Measurements from ENCODE around the gene STK39.

DNA sequence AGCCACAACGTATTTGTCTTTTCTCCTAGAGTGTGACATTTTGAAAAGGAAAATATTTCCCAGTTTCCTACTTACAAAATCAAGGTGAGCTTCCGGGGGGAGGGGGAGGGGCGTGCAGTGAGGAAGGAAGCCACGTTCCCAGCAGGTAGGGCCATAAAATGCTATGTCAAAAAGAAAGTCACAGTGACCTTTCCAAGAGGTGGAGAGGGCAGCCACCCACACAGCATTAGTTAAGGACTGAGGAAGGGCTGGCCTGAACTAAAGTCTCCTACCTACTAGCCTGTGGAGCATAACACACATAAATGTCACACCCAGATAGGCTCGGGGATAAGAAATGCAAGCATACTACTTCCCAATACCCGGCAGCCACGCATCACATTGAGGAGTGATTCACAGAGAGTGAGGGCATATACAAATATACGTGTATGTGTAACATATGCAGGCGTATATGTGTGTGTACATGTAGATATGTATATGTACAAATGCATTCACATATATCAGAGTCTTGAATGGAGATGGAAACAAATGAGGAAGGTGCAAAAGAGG lies 191.1 kb downstream of the STK39 start:
- TF ChIP-seq, protein P1, sequence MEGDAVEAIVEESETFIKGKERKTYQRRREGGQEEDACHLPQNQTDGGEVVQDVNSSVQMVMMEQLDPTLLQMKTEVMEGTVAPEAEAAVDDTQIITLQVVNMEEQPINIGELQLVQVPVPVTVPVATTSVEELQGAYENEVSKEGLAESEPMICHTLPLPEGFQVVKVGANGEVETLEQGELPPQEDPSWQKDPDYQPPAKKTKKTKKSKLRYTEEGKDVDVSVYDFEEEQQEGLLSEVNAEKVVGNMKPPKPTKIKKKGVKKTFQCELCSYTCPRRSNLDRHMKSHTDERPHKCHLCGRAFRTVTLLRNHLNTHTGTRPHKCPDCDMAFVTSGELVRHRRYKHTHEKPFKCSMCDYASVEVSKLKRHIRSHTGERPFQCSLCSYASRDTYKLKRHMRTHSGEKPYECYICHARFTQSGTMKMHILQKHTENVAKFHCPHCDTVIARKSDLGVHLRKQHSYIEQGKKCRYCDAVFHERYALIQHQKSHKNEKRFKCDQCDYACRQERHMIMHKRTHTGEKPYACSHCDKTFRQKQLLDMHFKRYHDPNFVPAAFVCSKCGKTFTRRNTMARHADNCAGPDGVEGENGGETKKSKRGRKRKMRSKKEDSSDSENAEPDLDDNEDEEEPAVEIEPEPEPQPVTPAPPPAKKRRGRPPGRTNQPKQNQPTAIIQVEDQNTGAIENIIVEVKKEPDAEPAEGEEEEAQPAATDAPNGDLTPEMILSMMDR (optimal IDR thresholded peaks at IDR 0.05 in 1 of 3, IDR thresholded peaks at IDR 0.05 in 1 of 3, conservative IDR thresholded peaks at IDR 0.05 in 1 of 3; ENCODE audit: extremely low read depth in 1 of 3, insufficient read depth in 2 of 3, low read length in 3 of 3) = no peak
- no peak for TF ChIP-seq EZH2 (IDR thresholded peaks at IDR 0.05; ENCODE audit: low read length)
